NCI-H524 (cell line): ENCODE measurements around the gene SLC12A9.
"Not testable (repeated sequence)": the region's sequence is repeated elsewhere in the genome, so short reads cannot be mapped to it uniquely, and the experiment has no call there.

Source experiments
- DNase-seq, 2 experiments: peaks; one replicate each; lab custom pipeline; 2025; lab: John Stamatoyannopoulos, UW

Gene SLC12A9

GRCh38 chr7:100825215-100825671, 27.3 kb upstream of the SLC12A9 start:
- DNase-seq, result no peak

DNA sequence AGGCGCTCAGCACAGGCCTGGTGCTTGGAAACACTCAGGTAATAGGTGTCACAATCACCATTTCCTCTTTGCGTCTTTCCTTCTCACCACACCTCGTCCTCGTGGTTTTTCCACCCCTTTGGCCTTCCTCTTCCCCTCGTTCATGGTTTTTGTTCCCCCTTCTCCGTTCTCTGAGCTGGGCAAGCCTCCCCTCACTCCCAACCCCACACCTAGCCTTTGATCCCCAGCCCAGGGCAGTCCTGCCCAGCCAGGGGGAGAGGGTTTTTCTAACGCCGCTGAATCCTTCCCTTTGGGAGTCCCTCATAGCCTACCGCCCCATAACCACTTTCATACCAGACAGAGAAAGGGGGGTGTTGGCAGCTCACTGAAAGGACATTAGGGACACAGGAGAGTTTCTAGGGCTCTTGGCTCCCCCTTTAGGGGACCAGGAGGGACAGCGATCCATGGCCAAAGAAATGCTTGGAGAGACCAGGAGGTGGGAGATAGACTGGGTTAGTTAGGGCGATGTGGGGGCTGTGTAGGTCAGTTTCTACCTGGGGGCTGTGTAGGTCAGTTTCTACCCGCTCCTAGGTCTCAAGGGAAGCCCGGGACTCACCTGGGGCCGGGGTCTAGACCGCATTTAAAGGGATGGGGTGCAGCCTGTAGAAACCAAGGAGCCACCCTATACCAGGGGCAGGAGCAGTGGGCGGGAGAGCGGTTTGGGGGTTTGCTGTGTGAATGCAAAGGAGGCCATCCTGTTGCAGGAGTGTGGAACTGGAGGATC, 26.6 kb upstream of the SLC12A9 start:
- DNase-seq, result peak in 1 of 2 experiments; percentile 29

- no peak for DNase-seq
Measured at GRCh38 chr7:100826514-100827329, 25.8 kb upstream of the SLC12A9 start.

DNA sequence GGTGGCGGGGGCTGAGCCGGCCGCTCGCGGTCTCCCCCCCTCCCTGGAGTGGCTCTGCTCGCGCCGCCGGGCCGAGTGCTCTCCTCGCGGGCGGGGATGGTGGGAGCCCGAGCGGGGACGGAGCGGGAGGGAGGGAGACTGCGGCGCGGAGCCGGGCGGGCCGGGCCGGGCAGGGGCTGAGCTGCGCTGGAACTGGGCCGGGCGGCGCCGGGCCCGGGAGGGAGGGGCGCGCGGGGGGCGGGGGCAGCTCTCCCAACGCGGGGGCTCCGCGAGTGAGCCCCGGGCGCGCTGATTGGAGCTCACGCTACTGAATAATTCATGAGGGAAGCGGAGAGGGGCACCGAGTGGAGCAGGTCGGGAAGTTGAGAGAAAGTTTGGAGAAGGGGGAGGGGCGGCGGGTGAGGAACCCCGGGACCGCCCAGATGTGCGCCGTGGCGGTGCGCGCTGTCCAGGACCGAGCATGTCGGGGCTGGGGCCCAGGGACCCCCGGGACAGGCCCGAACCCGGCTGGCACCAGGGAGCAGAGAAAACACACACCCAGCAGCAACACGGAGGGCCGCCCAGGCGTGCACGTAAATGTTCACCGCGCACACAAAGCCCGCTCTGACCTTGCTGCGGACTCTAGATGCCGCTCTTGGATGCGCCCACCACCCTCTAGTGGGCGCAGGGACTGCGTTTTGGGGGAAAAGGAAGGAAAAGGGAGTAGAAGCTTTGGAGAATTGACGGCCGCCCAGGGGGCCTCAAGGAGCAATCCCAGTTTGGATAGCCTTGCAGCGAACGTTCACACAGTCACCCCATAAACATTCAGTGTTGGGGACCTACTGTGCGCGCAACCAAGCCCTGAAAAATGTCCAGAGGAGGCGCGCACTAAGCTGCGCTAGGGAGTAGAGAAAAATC, 24.9 kb upstream of the SLC12A9 start, which contains the start of gene EPHB4:
Gene EPHB4, minus strand, starts transcription at position 194 of the 897 bp plus-strand sequence. CDS start 493 bp downstream, outside the sequence.
- DNase-seq, result peak; percentile 33 to 69

GRCh38 chr7:100829150-100829716, 23.3 kb upstream of the SLC12A9 start:
- no peak for DNase-seq

GRCh38 chr7:100830396-100830795, 22.1 kb upstream of the SLC12A9 start:
- no peak for DNase-seq

- no peak for DNase-seq
Measured at GRCh38 chr7:100832281-100832633, 20.3 kb upstream of the SLC12A9 start.

- no peak for DNase-seq
Measured at GRCh38 chr7:100835903-100836811, 16.4 kb upstream of the SLC12A9 start.

GRCh38 chr7:100836812-100837098, 15.8 kb upstream of the SLC12A9 start:
- DNase-seq, result no peak

- DNase-seq, result peak; percentile 56 to 86
Measured at GRCh38 chr7:100837099-100837836, 15.2 kb upstream of the SLC12A9 start.

GRCh38 chr7:100839361-100839760, 13.2 kb upstream of the SLC12A9 start:
- DNase-seq, result no peak

GRCh38 chr7:100840470-100841100, 11.9 kb upstream of the SLC12A9 start:
- DNase-seq, result no peak

DNA sequence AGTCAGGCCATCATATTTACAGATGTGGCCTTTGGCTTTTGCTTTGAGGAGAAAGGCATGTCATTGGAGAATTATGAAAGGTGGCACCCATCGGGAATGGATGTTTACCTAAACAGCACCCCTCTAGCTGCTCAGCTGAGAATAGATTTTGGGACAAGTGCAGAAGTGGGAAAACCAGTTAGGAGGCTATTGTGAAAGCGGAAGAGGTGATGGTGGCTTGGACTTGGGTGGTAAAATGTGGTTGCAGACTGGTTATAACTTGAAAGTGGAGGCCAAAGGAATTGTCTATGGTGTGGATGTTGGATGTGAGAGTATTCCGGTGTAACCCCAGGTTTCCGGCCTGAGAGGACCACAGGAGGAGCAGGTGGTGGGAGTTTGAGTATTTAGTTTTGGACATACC, 5.2 kb upstream of the SLC12A9 start:
- DNase-seq, result no peak

DNA sequence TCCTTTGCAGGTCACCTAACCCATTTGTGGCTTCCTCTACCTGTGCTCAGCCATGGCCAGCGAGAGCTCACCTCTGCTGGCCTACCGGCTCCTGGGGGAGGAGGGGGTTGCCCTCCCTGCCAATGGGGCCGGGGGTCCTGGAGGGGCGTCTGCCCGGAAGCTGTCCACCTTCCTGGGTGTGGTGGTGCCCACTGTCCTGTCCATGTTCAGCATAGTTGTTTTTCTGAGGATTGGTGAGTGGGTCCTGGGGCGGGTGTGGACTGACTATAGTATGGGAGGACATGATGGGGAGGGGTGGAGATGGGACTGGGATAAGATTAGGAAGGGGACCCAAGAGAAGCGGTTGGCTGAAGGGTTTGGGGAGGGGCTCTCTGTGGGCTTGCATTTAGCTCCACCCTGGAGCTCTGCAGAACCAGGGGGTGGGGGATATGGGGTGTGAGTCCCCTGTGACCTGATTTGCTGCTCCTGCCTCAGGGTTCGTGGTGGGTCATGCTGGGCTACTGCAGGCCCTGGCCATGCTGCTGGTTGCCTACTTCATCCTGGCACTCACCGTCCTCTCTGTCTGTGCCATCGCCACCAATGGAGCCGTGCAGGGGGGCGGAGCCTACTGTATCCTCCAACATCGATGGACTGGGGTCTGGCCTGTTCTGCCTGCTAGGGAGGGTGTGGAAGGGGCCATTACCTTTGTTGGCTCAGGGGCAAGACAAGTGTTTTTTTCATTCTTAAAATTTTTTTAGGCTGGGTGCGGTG, 1.8 kb downstream of the SLC12A9 start:
- no peak for DNase-seq

GRCh38 chr7:100854899-100855298, 2.4 kb downstream of the SLC12A9 start:
- not testable (repeated sequence) for DNase-seq

DNA sequence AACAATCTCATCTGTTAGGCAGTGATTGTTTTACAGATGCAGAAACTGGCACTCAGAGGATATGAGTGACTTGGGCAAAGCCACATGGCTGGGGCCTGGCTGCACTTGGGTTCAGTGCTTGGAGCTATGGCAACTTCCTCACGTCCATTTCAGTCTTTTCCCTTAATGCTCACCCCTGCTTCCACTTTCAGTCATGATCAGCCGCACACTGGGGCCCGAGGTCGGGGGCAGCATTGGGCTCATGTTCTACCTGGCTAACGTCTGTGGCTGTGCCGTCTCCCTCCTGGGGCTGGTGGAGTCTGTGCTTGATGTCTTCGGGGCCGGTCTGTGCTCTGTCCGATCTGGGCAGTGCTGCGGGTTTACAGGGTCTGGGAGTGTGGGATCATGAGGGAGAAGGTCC, 3.0 kb downstream of the SLC12A9 start:
- no peak for DNase-seq

DNA sequence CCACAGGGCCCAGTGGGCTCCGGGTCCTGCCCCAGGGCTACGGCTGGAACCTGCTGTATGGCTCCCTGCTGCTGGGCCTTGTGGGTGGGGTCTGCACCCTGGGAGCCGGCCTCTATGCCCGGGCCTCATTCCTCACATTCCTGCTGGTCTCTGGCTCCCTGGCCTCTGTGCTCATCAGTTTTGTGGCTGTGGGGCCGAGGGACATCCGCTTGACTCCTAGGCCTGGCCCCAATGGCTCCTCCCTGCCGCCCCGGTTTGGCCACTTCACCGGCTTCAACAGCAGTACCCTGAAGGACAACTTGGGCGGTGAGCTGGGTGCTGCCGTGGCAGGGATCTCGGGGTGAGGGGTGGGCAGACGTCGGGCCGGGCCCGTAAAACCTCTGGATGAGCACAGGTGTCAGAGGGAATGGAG, 4.4 kb downstream of the SLC12A9 start:
- DNase-seq, result no peak

- no peak for DNase-seq
Measured at GRCh38 chr7:100859856-100860255, 7.3 kb downstream of the SLC12A9 start.
